A673 (cell line): ENCODE results near the gene KCNIP3.

Experiments used
- CTCF ChIP-seq: fragments of 300-800, 200-600 bp; sonication (generic); conservative IDR thresholded peaks from 2 replicates; pipeline ENCODE4 v1.5.1; 2017; ENCODE audit warnings: low read depth, mild to moderate bottlenecking, antibody characterized with exemption, low read length, moderate library complexity, mixed read lengths
- EZH2 ChIP-seq: fragments of 200-600 bp; sonication (generic); IDR thresholded peaks from 2 replicates; pipeline ENCODE4 v1.6.1; 2017; ENCODE audit warnings: borderline replicate concordance, low read depth, mild to moderate bottlenecking, mixed read lengths, antibody characterized with exemption, low read length; ENCODE audit not compliant: poor library complexity, severe bottlenecking

GRCh38 chr2:95384854-95385569 lies 87.9 kb downstream of the KCNIP3 start:
- TF ChIP-seq EZH2 (no peak), CTCF (no peak)
